ENCODE measurements around the gene SGSH. TPM values are rescaled to one million over a fixed set of nuclear protein-coding genes. Genes with fewer than 3 reads are reported as not detected.
"Not testable (repeated sequence)": the region's sequence is repeated elsewhere in the genome, so short reads cannot be mapped to it uniquely, and the experiment has no call there.

SGSH gene
- total RNA-seq, 1 donor, result 15.9 TPM

DNA sequence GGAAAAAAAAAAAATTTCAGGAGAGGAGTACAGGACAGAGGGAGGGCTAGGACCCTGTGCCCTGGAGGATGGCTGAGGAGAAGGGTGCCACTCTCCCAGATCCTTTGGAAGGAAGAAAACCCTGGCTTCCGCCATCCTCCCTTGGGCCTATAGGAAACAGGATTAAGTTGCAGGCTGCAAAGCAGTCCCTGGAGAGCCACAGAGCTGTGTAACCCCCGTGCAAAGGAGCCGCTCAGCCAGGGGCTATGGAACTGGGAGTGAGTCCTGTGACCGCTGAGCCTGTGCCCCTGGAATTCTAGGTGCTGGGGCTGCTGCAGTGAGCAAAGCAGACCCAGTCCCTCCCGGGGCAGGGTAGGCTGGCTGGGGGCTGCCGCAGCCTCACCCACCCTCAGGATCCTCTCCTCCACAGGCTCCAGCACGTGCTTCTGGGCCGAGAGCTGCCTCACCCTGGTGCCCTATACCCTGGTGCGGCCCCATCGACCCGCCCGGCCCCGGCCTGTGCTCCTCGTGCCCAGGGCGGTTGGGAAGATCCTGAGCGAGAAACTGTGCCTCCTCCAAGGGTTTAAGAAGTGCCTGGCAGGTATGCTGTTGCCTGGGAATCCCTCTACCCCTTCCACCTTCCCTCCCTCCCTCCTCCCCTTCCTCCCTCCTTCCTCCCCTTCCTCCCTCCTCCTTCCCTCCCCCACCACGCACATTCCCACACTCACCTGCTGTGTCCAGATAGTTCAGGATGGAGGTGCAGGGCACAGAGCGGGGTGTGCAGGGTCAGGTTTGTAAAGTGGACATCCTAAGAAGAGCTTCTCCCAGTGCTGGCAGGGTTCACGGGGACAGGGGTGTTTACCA is 15.3 kb downstream of the SGSH start:
- Histone ChIP-seq H3K27ac (ENCODE audit: low read depth, low read length) (no peak overlapping the region), H3K9me3 (ENCODE audit: low read depth, low read length) (no peaks in the 10 kb centered on the region), H4K20me1 (ENCODE audit: insufficient read depth, low read length) (peaks cover under 1% of the 10 kb centered on the region), H3K4me3 (ENCODE audit: insufficient read depth, low read length) (no peak overlapping the region), H3K79me2 (ENCODE audit: insufficient read depth, low read length) (no peaks in the 10 kb centered on the region), H2AFZ (ENCODE audit: low read length) (no peak overlapping the region), H3K36me3 (ENCODE audit: insufficient read depth, low read length) (peaks cover 4% of the 10 kb centered on the region), H3K4me1 (ENCODE audit: insufficient read depth, low read length) (no peaks in the 10 kb centered on the region), H3K4me2 (ENCODE audit: insufficient read depth, low read length) (no peak overlapping the region), H3K27me3 (ENCODE audit: insufficient read depth, low read length) (no peaks in the 10 kb centered on the region)
- TF ChIP-seq, protein P1, sequence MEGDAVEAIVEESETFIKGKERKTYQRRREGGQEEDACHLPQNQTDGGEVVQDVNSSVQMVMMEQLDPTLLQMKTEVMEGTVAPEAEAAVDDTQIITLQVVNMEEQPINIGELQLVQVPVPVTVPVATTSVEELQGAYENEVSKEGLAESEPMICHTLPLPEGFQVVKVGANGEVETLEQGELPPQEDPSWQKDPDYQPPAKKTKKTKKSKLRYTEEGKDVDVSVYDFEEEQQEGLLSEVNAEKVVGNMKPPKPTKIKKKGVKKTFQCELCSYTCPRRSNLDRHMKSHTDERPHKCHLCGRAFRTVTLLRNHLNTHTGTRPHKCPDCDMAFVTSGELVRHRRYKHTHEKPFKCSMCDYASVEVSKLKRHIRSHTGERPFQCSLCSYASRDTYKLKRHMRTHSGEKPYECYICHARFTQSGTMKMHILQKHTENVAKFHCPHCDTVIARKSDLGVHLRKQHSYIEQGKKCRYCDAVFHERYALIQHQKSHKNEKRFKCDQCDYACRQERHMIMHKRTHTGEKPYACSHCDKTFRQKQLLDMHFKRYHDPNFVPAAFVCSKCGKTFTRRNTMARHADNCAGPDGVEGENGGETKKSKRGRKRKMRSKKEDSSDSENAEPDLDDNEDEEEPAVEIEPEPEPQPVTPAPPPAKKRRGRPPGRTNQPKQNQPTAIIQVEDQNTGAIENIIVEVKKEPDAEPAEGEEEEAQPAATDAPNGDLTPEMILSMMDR (IDR thresholded peaks at IDR 0.05; ENCODE audit: extremely low read depth, low read depth, low read length), result no peak
- no peak for DNase-seq (ENCODE audit: insufficient read length, low spot score, missing footprints)

DNA sequence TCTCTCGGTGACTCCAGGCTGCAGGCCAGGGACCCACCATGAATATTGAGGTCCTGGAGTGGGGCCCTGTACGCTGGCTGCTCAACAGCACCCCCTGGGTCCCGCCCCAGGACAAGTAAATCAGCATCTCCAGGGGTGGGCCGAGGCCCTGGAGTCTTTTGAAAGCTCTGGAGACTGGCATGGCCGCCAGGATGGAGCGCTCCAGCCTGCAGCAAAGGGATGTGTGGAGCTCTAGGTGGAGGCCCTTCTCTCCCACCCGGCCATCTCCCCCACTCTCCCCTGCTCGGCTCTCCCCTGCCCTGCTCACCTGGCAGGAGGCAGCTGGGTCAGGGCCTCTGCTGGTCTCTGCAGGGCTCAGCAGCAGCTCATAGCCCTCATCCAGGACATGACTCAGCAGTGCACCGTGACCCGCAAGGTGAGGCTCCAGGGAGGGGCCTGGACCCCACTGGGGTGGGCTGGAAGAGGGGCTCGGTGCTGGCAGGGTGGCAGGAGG is 16.6 kb downstream of the SGSH start:
- no peaks in the 10 kb centered on the region for H4K20me1 ChIP-seq (ENCODE audit: insufficient read depth, low read length)
- H3K4me3 ChIP-seq (ENCODE audit: insufficient read depth, low read length), result no peak overlapping the region
- H3K36me3 ChIP-seq (ENCODE audit: insufficient read depth, low read length), result no peaks in the 10 kb centered on the region
- no peaks in the 10 kb centered on the region for H3K4me1 ChIP-seq (ENCODE audit: insufficient read depth, low read length)
- H3K9me3 ChIP-seq (ENCODE audit: low read depth, low read length), result no peaks in the 10 kb centered on the region
- TF ChIP-seq, protein P1 (IDR thresholded peaks at IDR 0.05; ENCODE audit: extremely low read depth, low read depth, low read length), result no peak
- H2AFZ ChIP-seq (ENCODE audit: low read length), result no peak overlapping the region
- DNase-seq (ENCODE audit: insufficient read length, low spot score, missing footprints), result no peak
- H3K27me3 ChIP-seq (ENCODE audit: insufficient read depth, low read length), result no peaks in the 10 kb centered on the region
- H3K27ac ChIP-seq (ENCODE audit: low read depth, low read length), result no peak overlapping the region
- no peaks in the 10 kb centered on the region for H3K79me2 ChIP-seq (ENCODE audit: insufficient read depth, low read length)
- H3K4me2 ChIP-seq (ENCODE audit: insufficient read depth, low read length), result no peak overlapping the region

DNA sequence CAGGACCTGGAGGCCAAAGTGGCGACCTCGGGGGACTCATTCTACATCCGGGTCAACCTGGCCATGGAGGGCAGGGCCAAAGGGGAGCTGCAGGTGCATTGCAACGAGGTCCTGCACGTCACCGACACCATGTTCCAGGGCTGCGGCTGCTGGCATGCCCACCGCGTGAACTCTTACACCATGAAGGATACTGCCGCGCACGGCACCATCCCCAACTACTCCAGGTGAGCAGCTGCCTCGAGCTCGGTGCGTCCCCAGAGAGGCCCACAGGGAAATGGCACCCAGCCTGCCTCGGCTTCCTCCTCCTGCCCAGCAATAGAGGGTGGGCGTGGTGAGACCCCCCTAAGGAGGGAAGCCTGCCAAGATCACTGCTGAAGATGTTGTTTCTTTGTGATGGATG is 17.9 kb downstream of the SGSH start:
- Histone ChIP-seq H3K4me1 (ENCODE audit: insufficient read depth, low read length) (no peaks in the 10 kb centered on the region), H3K4me2 (ENCODE audit: insufficient read depth, low read length) (no peak overlapping the region), H3K4me3 (ENCODE audit: insufficient read depth, low read length) (no peak overlapping the region), H3K27me3 (ENCODE audit: insufficient read depth, low read length) (no peaks in the 10 kb centered on the region), H2AFZ (ENCODE audit: low read length) (no peak overlapping the region), H4K20me1 (ENCODE audit: insufficient read depth, low read length) (no peaks in the 10 kb centered on the region), H3K79me2 (ENCODE audit: insufficient read depth, low read length) (no peaks in the 10 kb centered on the region), H3K9me3 (ENCODE audit: low read depth, low read length) (no peaks in the 10 kb centered on the region), H3K27ac (ENCODE audit: low read depth, low read length) (no peak overlapping the region), H3K36me3 (ENCODE audit: insufficient read depth, low read length) (no peaks in the 10 kb centered on the region)
- DNase-seq (ENCODE audit: insufficient read length, low spot score, missing footprints), result no peak
- TF ChIP-seq, protein P1 (IDR thresholded peaks at IDR 0.05; ENCODE audit: extremely low read depth, low read depth, low read length), result no peak

DNA sequence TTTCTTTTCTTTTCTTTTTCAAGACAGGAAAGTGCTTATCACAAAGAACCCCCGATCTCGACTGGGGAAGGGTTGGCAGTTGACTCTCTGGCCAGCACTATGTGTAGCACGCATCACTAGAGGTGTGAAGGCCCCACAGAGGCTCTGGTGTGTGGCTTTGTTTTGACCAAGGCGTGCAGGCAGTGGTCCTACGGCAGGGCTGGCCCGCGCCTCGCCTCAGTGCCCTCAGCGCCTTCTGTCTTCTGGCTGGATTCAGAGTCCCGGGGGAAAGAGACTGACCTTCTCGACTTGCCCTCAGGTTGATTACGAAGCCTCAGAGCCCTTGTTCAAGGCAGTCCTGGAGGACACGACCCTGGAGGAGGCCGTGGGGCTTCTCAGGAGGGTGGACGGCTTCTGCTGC is 18.7 kb downstream of the SGSH start:
- no peaks in the 10 kb centered on the region for H3K27me3 ChIP-seq (ENCODE audit: insufficient read depth, low read length)
- no peaks in the 10 kb centered on the region for H3K4me1 ChIP-seq (ENCODE audit: insufficient read depth, low read length)
- H3K9me3 ChIP-seq (ENCODE audit: low read depth, low read length), result no peaks in the 10 kb centered on the region
- no peaks in the 10 kb centered on the region for H3K36me3 ChIP-seq (ENCODE audit: insufficient read depth, low read length)
- H4K20me1 ChIP-seq (ENCODE audit: insufficient read depth, low read length), result no peaks in the 10 kb centered on the region
- no peak overlapping the region for H2AFZ ChIP-seq (ENCODE audit: low read length)
- H3K4me3 ChIP-seq (ENCODE audit: insufficient read depth, low read length), result no peak overlapping the region
- H3K4me2 ChIP-seq (ENCODE audit: insufficient read depth, low read length), result no peak overlapping the region
- H3K27ac ChIP-seq (ENCODE audit: low read depth, low read length), result no peak overlapping the region
- no peak for DNase-seq (ENCODE audit: insufficient read length, low spot score, missing footprints)
- TF ChIP-seq, protein P1 (IDR thresholded peaks at IDR 0.05; ENCODE audit: extremely low read depth, low read depth, low read length), result no peak
- H3K79me2 ChIP-seq (ENCODE audit: insufficient read depth, low read length), result no peaks in the 10 kb centered on the region

DNA sequence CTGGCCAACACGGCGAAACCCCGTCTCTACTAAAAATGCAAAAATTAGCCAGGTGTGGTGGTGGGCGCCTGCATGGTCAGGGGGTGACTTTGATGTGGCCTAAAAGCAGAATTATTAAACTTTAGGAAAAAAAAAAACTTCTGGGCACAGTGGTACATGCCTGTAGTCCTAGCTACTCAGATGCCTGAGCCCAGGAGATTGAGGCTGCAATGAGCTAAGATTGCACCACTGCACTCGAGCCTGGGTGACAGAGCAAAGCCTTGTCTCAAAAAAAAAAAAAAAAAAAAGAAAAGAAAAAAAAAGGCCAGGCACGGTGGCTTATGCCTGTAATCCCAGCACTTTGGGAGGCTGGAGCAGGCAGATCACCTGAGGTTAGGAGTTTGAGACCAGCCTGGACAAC is 20.8 kb downstream of the SGSH start:
- not testable (repeated sequence) for H2AFZ ChIP-seq (ENCODE audit: low read length); H3K36me3 ChIP-seq (ENCODE audit: insufficient read depth, low read length); H3K27ac ChIP-seq (ENCODE audit: low read depth, low read length); H3K4me1 ChIP-seq (ENCODE audit: insufficient read depth, low read length); DNase-seq (ENCODE audit: insufficient read length, low spot score, missing footprints); H3K27me3 ChIP-seq (ENCODE audit: insufficient read depth, low read length); H3K9me3 ChIP-seq (ENCODE audit: low read depth, low read length); H4K20me1 ChIP-seq (ENCODE audit: insufficient read depth, low read length); H3K79me2 ChIP-seq (ENCODE audit: insufficient read depth, low read length); H3K4me2 ChIP-seq (ENCODE audit: insufficient read depth, low read length); H3K4me3 ChIP-seq (ENCODE audit: insufficient read depth, low read length)

Measured in osteoblast (primary cell).